IMR-90 (cell line): ENCODE data around the gene DYSF.

Experiments used
- CEBPB ChIP-seq: IDR thresholded peaks from 2 replicates; pipeline ENCODE4 v1.6.1; 2012; ENCODE audit warnings: low read depth, low read length, improper control_type of control experiment
- CTCF ChIP-seq: conservative IDR thresholded peaks from 2 replicates; pipeline ENCODE4 v1.5.1; 2012; ENCODE audit warnings: mild to moderate bottlenecking, low read depth, low read length, improper control_type of control experiment
- ELK1 ChIP-seq: fragments of 150-350 bp; IDR thresholded peaks from 2 replicates; pipeline ENCODE4 v1.6.1; 2016; ENCODE audit warnings: low read depth, mild to moderate bottlenecking, low read length, moderate library complexity, borderline replicate concordance
- MAFK ChIP-seq: IDR thresholded peaks from 2 replicates; pipeline ENCODE4 v1.6.1; 2012; ENCODE audit warnings: low read depth, low read length, improper control_type of control experiment
- MAZ ChIP-seq: IDR thresholded peaks from 2 replicates; pipeline ENCODE4 v1.6.1; 2012; ENCODE audit warnings: low read depth, mild to moderate bottlenecking, low read length, improper control_type of control experiment, moderate library complexity, borderline replicate concordance
- POLR2A ChIP-seq: IDR thresholded peaks from 2 replicates; pipeline ENCODE4 v1.6.1; 2012; ENCODE audit warnings: mild to moderate bottlenecking, low read depth, low read length
- SMC3 ChIP-seq: fragments of 150-350 bp; IDR thresholded peaks from 2 replicates; pipeline ENCODE4 v1.6.1; 2016; ENCODE audit warnings: low read depth, mild to moderate bottlenecking, antibody characterized with exemption, low read length, moderate library complexity

GRCh38 chr2:71724793-71725192, 271.4 kb downstream of the DYSF start:
- TF ChIP-seq SMC3 (no peak), ELK1 (no peak), CTCF (no peak), POLR2A (no peak), CEBPB (no peak), MAFK (no peak), MAZ (no peak)
